Right atrium auricular region (tissue), 2 donors: ENCODE data around the gene KCNA2. TPM values are rescaled to one million over a fixed set of nuclear protein-coding genes. Genes with fewer than 3 reads are reported as not detected.

Source experiments
- DNase-seq: peaks from one replicate; pipeline ENCODE4 v3.0.0-alpha.2; 2019; ENCODE audit warnings: low spot score
- H3K27ac ChIP-seq, 2 donors: fragments of 200-600 bp; sonication (generic); 1 replicate in 1 of 2; 2 replicates in 1 of 2; pipeline ENCODE4 v1.5.1; 2016 to 2019
- H3K27me3 ChIP-seq, 2 donors: fragments of 200-600 bp; sonication (generic); one replicate each; pipeline versions ENCODE4 v1.5.1 to v1.6.0; 2017 to 2019
- H3K36me3 ChIP-seq: fragments of 200-600 bp; sonication (generic); one replicate; pipeline ENCODE4 v1.5.1; 2016
- H3K4me1 ChIP-seq, 2 donors: fragments of 200-600 bp; sonication (generic); one replicate each; pipeline versions ENCODE4 v1.5.1 to v1.6.0; 2017 to 2019
- H3K4me3 ChIP-seq, 2 donors: fragments of 200-600 bp; sonication (generic); 1 replicate in 1 of 2; 2 replicates in 1 of 2; pipeline ENCODE4 v1.5.1; 2017 to 2019; ENCODE audit warnings: mild to moderate bottlenecking in 1 of 2, moderate library complexity in 1 of 2
- H3K9me3 ChIP-seq, 2 donors: fragments of 200-600 bp; sonication (generic); one replicate each; pipeline ENCODE4 v1.5.1; 2019
- total RNA-seq, 2 donors: library from RNA; depleted of rRNA; stranded (reverse); fragments of >200 nt; gene quantifications; one replicate each; pipeline ENCODE4 v1.1.0, GENCODE V29; 2016
- TF ChIP-seq, protein P1 (sequence below), 2 donors: fragments of 200-600 bp; sonication (generic); IDR thresholded peaks; one replicate each; pipeline ENCODE4 v1.5.1; 2019; ENCODE audit warnings: antibody characterized with exemption in 2 of 2

Gene KCNA2
- total RNA-seq, 2 donors from 2014 or later = 0.28 to 0.78 TPM

DNA sequence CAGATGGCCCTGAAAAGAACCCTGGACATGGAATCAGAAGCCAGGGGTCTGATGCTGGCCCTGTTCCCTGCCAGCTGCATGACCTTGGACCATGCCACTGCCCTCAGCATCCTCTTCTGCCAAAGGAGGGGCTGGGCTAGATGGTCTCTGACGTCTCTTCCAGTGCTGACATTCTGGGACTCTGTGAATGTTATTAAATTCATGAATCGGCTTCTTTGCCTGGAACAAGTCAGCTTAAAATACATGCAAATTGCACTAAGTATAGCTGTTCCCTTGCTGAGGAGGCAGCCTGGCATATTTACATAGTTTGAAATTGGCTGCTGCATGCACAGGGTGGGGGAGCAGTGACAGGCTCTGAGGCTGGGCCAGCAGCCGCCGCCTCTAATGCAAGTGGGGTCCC is 23.8 kb downstream of the KCNA2 start:
- no peaks in the 10 kb centered on the region for H3K4me1 ChIP-seq
- no peak overlapping the region for H3K27ac ChIP-seq
- no peaks in the 10 kb centered on the region for H3K9me3 ChIP-seq
- no peak for DNase-seq
- no peak overlapping the region for H3K4me3 ChIP-seq
- no peaks in the 10 kb centered on the region for H3K27me3 ChIP-seq
- H3K36me3 ChIP-seq = no peaks in the 10 kb centered on the region
- TF ChIP-seq, protein P1, sequence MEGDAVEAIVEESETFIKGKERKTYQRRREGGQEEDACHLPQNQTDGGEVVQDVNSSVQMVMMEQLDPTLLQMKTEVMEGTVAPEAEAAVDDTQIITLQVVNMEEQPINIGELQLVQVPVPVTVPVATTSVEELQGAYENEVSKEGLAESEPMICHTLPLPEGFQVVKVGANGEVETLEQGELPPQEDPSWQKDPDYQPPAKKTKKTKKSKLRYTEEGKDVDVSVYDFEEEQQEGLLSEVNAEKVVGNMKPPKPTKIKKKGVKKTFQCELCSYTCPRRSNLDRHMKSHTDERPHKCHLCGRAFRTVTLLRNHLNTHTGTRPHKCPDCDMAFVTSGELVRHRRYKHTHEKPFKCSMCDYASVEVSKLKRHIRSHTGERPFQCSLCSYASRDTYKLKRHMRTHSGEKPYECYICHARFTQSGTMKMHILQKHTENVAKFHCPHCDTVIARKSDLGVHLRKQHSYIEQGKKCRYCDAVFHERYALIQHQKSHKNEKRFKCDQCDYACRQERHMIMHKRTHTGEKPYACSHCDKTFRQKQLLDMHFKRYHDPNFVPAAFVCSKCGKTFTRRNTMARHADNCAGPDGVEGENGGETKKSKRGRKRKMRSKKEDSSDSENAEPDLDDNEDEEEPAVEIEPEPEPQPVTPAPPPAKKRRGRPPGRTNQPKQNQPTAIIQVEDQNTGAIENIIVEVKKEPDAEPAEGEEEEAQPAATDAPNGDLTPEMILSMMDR (IDR thresholded peaks at IDR 0.05) = no peak

DNA sequence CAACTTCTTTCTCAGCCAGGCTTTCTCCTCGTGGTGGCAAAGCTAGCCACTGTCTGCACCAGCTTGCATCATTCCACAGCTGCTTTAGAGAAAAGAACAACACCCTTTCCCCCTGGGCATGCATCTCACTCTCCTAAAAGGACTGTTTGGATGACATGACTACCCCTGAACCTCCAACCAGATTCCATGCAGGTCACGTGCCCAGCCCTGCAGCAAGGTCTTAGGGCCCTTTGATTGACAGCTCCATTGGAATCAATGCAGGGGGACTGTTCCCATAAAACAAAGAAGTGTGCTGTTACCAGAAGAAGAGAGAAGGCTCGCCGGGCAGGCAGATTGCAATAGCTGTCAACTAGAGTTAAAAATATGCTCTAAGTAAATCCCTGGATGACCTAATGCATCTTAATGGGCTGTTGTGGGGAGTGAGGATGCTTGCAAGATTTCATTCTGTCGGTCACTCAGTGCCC is 24.4 kb downstream of the KCNA2 start:
- Histone ChIP-seq H3K4me1 (no peaks in the 10 kb centered on the region), H3K4me3 (no peak overlapping the region), H3K27ac (no peak overlapping the region), H3K9me3 (no peaks in the 10 kb centered on the region), H3K36me3 (no peaks in the 10 kb centered on the region), H3K27me3 (no peaks in the 10 kb centered on the region)
- TF ChIP-seq, protein P1 (IDR thresholded peaks at IDR 0.05) = no peak
- DNase-seq = no peak

DNA sequence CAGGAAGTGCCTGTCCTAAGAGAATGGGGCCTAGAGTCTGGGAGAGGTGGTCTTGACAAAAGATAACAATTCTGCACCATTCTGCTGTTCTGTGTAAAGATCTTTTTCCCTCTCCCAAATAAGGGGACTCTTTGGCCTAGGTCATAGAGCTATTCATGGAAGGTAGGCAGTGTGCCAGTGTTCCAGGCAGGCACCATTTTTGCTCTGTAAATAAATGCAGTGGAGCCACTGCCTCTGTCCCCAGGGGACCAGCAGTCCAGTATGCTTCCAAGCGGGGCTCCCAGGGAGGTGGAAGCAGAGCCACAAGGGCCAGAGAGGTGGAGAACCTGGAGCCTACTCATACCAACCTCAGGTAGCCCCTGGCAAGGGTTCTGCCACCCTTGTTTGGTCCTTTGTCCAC is 25.9 kb downstream of the KCNA2 start:
- no peaks in the 10 kb centered on the region for H3K9me3 ChIP-seq
- no peaks in the 10 kb centered on the region for H3K36me3 ChIP-seq
- TF ChIP-seq, protein P1 (IDR thresholded peaks at IDR 0.05) = no peak
- no peaks in the 10 kb centered on the region for H3K27me3 ChIP-seq
- DNase-seq = no peak
- H3K4me3 ChIP-seq = no peak overlapping the region
- no peaks in the 10 kb centered on the region for H3K4me1 ChIP-seq
- H3K27ac ChIP-seq = no peak overlapping the region

DNA sequence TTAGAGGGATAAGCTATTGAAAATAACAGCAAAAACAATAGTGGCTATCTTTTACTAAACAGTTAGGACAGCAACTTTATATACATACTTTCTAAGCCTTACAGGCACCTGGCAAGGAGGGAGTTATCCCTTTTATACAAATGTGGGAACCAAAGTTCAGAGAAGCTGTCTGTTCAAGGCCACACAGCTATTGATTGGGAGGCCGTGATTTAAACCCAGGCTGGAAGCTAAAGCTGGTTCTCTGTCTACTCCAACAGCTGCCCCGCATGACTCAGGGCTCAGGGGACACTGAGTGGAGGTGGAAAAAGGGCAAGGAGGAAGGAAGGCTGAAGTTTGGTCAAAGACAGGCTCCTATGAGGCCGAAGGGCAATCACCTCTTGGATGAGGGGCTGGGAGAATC is 26.7 kb downstream of the KCNA2 start:
- Histone ChIP-seq H3K9me3 (no peaks in the 10 kb centered on the region), H3K4me1 (no peaks in the 10 kb centered on the region), H3K36me3 (no peaks in the 10 kb centered on the region), H3K27ac (no peak overlapping the region), H3K4me3 (no peak overlapping the region), H3K27me3 (no peaks in the 10 kb centered on the region)
- TF ChIP-seq, protein P1 (IDR thresholded peaks at IDR 0.05) = no peak
- DNase-seq = no peak

DNA sequence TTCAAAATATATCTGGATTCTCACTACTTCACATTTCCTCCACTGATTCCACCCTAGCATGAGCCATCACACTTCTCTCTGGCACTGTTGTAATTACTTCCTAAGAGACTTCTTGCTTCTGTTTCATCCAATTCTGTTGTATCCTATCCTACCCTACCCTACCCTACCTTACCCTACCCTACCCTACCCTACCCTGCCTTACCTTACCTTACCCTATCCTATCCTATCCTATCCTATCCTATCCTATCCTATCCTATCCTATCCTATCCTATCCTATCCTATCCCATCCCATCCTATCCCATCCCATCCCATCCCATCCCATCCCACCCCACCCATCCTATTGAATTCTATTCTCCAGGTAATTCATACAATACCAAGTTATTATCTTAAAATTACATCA is 29.7 kb downstream of the KCNA2 start:
- H3K27ac ChIP-seq = no peak overlapping the region
- no peaks in the 10 kb centered on the region for H3K9me3 ChIP-seq
- TF ChIP-seq, protein P1 (IDR thresholded peaks at IDR 0.05) = no peak
- H3K4me1 ChIP-seq = no peaks in the 10 kb centered on the region
- no peak for DNase-seq
- H3K4me3 ChIP-seq = no peak overlapping the region
- no peaks in the 10 kb centered on the region for H3K36me3 ChIP-seq
- no peaks in the 10 kb centered on the region for H3K27me3 ChIP-seq

DNA sequence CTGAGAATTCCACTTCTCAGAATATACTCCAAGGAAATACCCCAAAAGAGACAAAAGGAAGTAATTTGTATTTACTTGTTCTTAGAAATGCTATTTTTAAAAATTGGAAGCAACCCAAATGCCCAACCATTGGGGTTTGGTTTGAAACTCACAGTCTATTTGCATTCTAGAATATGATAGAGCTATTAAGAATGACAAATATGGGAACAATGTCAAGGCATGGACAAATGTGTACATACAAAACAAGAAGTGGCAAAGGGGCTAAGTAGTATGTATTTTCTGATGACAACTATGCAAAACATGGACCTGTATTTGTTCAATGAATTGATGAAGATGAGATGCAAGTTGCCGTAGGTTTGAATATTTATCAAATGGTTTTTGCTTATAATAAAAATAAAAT is 32.8 kb downstream of the KCNA2 start:
- Histone ChIP-seq H3K4me3 (no peak overlapping the region), H3K27me3 (no peaks in the 10 kb centered on the region), H3K4me1 (no peaks in the 10 kb centered on the region), H3K36me3 (no peaks in the 10 kb centered on the region), H3K9me3 (no peaks in the 10 kb centered on the region), H3K27ac (no peak overlapping the region)
- DNase-seq = no peak
- TF ChIP-seq, protein P1 (IDR thresholded peaks at IDR 0.05) = no peak
